WTC11 (cell line): ENCODE measurements around the gene KLF2.

Source experiments
- CREB1 ChIP-seq: sonication (generic); formaldehyde crosslinking; IDR thresholded peaks from 2 replicates; pipeline ENCODE4 v1.8.0; 2023; ENCODE audit warnings: mild to moderate bottlenecking, missing genetic modification reagents
- CTCF ChIP-seq: fragments of 200-600 bp; IDR thresholded peaks from 2 replicates; pipeline ENCODE4 v1.8.0; 2022; ENCODE audit warnings: antibody characterized with exemption
- HMGXB4 ChIP-seq: sonication (generic); formaldehyde crosslinking; IDR thresholded peaks from 2 replicates; pipeline ENCODE4 v1.8.1; 2023; ENCODE audit warnings: mild to moderate bottlenecking, moderate library complexity, missing genetic modification reagents
- KAT7 ChIP-seq: sonication (generic); formaldehyde crosslinking; IDR thresholded peaks from 2 replicates; pipeline ENCODE4 v1.8.1; 2023; ENCODE audit warnings: missing genetic modification reagents, mild to moderate bottlenecking, borderline replicate concordance
- MYBL2 ChIP-seq: sonication (generic); formaldehyde crosslinking; IDR thresholded peaks from 2 replicates; pipeline ENCODE4 v1.8.1; 2023; ENCODE audit warnings: mild to moderate bottlenecking, moderate library complexity, missing genetic modification reagents
- NR2C2 ChIP-seq: sonication (generic); formaldehyde crosslinking; IDR thresholded peaks from 2 replicates; pipeline ENCODE4 v1.8.0; 2022; ENCODE audit warnings: mild to moderate bottlenecking, missing genetic modification reagents
- PRDM15 ChIP-seq: sonication (generic); formaldehyde crosslinking; IDR thresholded peaks from 2 replicates; pipeline ENCODE4 v1.8.0; 2022; ENCODE audit warnings: missing genetic modification reagents
- TF ChIP-seq, protein P1 (sequence below): sonication (generic); formaldehyde crosslinking; IDR thresholded peaks from 2 replicates; pipeline ENCODE4 v1.8.0; 2022; ENCODE audit warnings: mild to moderate bottlenecking, missing genetic modification reagents
- TF ChIP-seq, protein P2 (sequence below): sonication (generic); formaldehyde crosslinking; IDR thresholded peaks from 2 replicates; pipeline ENCODE4 v1.8.1; 2022; ENCODE audit warnings: low read depth, missing genetic modification reagents, borderline replicate concordance
- TF ChIP-seq, protein P3 (sequence below): sonication (generic); formaldehyde crosslinking; IDR thresholded peaks from 2 replicates; pipeline ENCODE4 v1.8.1; 2023; ENCODE audit warnings: mild to moderate bottlenecking, missing genetic modification reagents, moderate library complexity

DNA sequence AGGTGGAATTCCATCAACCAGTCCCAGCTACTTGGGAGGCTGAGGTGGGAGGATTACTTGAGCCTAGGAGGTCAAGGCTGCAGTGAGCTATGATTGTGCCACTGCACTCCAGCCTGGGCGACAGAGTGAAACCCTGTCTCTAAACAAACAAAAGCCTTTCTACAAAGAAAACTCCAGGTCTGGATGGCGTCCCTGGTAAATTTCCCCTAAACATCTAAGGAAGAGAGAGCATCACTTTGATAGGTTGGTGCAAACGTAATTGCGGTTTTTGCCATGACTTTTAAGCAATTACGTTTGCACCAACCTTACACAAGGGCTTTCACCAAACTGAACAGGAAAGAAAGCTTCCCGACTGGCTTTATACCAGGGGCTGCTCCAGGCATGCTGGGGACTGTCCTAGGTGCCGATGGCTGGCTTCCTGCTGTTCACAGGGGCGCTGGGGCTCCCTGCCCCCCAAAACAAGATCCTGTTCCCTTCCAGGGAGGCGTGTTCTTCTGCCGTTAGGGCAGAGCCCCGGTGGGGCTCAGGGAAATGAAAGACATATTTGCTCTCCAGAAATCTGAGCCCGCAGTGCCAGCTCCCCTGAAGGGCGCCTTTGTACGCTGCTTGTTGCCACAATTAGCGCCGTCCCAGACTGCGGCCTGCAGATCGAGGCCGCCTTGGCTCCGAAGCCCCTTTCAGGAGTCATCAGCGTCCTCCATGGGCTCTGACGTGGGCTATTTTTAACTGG is 38.7 kb upstream of the KLF2 start:
- no peak for TF ChIP-seq CTCF
- TF ChIP-seq MYBL2: no peak
- TF ChIP-seq, protein P1, sequence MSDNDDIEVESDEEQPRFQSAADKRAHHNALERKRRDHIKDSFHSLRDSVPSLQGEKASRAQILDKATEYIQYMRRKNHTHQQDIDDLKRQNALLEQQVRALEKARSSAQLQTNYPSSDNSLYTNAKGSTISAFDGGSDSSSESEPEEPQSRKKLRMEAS (CRISPR knock-in tag): no peak
- TF ChIP-seq PRDM15 (CRISPR knock-in tag): no peak
- TF ChIP-seq CREB1 (CRISPR knock-in tag): no peak
- TF ChIP-seq, protein P2, sequence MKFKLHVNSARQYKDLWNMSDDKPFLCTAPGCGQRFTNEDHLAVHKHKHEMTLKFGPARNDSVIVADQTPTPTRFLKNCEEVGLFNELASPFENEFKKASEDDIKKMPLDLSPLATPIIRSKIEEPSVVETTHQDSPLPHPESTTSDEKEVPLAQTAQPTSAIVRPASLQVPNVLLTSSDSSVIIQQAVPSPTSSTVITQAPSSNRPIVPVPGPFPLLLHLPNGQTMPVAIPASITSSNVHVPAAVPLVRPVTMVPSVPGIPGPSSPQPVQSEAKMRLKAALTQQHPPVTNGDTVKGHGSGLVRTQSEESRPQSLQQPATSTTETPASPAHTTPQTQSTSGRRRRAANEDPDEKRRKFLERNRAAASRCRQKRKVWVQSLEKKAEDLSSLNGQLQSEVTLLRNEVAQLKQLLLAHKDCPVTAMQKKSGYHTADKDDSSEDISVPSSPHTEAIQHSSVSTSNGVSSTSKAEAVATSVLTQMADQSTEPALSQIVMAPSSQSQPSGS (CRISPR knock-in tag): no peak
- TF ChIP-seq, protein P3, sequence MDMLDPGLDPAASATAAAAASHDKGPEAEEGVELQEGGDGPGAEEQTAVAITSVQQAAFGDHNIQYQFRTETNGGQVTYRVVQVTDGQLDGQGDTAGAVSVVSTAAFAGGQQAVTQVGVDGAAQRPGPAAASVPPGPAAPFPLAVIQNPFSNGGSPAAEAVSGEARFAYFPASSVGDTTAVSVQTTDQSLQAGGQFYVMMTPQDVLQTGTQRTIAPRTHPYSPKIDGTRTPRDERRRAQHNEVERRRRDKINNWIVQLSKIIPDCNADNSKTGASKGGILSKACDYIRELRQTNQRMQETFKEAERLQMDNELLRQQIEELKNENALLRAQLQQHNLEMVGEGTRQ (CRISPR knock-in tag): no peak
- no peak for TF ChIP-seq NR2C2 (CRISPR knock-in tag)
- TF ChIP-seq HMGXB4 (CRISPR knock-in tag): no peak
- TF ChIP-seq KAT7: no peak
